ENCODE data around the gene TPSAB1. TPM values are rescaled to one million over a fixed set of nuclear protein-coding genes. Genes with fewer than 3 reads are reported as not detected.

TPSAB1 gene
- total RNA-seq, 1 donor from 2014 or later, result 103 TPM

- Histone ChIP-seq H3K4me3 (no peak overlapping the region), H3K27me3 (ENCODE audit: low read depth) (peaks cover 62% of the 10 kb centered on the region), H3K36me3 (no peaks in the 10 kb centered on the region), H3K9me3 (no peaks in the 10 kb centered on the region), H3K27ac (no peak overlapping the region), H3K4me1 (no peaks in the 10 kb centered on the region)
- no peak for ATAC-seq
- TF ChIP-seq, protein P1, sequence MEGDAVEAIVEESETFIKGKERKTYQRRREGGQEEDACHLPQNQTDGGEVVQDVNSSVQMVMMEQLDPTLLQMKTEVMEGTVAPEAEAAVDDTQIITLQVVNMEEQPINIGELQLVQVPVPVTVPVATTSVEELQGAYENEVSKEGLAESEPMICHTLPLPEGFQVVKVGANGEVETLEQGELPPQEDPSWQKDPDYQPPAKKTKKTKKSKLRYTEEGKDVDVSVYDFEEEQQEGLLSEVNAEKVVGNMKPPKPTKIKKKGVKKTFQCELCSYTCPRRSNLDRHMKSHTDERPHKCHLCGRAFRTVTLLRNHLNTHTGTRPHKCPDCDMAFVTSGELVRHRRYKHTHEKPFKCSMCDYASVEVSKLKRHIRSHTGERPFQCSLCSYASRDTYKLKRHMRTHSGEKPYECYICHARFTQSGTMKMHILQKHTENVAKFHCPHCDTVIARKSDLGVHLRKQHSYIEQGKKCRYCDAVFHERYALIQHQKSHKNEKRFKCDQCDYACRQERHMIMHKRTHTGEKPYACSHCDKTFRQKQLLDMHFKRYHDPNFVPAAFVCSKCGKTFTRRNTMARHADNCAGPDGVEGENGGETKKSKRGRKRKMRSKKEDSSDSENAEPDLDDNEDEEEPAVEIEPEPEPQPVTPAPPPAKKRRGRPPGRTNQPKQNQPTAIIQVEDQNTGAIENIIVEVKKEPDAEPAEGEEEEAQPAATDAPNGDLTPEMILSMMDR (IDR thresholded peaks at IDR 0.05), result no peak
- intact Hi-C loops (cut with DNase I), result no loop called here
- no peak for DNase-seq
These were observed 18.6 kb downstream of the TPSAB1 start for GRCh38 chr16:1258906-1259759.

DNA sequence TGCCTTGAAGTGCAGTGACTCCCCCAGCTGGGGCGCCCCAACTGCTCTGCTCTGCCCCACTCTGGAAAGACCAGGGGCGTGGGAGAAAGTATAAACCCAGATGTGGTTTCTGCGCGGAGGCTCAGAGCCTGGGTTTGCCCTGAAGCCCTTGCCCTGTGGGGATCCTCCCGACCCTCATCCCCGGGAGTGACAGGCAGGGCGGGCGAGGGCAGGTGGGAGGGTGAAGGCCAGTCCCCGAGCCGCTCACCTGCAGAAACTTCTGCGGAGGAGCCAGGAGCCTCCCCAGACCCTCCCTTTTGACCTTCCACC, 19.2 kb downstream of the TPSAB1 start:
- Histone ChIP-seq H3K9me3 (no peaks in the 10 kb centered on the region), H3K27me3 (ENCODE audit: low read depth) (peaks cover 62% of the 10 kb centered on the region), H3K4me3 (no peak overlapping the region), H3K36me3 (no peaks in the 10 kb centered on the region), H3K4me1 (no peaks in the 10 kb centered on the region), H3K27ac (no peak overlapping the region)
- ATAC-seq, result no peak
- TF ChIP-seq, protein P1 (IDR thresholded peaks at IDR 0.05), result no peak
- DNase-seq, result no peak
- intact Hi-C loops (cut with DNase I), result no loop called here

DNA sequence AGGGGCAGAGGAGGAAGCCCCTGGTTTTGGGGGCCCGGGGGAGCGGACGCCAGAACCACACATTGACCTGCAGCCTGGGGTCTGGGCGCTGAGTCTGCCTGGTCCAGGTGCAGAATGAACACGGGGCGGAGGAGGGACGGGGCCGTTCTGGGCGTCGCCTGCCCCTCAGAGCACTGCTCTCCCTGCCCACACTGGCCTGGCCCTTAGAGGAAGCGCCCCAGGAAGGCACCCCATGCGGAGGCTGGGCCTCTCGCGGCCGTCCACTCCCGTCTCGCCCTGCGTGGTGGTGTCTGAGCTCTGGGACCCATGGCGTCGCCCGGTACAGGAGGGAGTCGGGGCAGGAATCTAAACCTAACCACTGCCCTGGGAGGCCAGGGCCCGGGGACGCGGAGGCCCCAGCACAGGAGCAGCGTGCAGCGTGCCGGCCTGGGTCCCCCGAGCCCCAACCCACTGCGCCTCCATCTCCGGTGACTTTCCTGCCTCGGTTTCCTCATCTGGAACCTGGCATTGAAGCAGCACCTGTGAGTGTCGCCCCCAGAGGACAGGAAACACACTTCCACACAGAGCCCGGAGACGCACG, 19.7 kb downstream of the TPSAB1 start:
- intact Hi-C loops (cut with DNase I), result no loop called here
- no peaks in the 10 kb centered on the region for H3K4me1 ChIP-seq
- H3K27ac ChIP-seq, result no peak overlapping the region
- H3K36me3 ChIP-seq, result no peaks in the 10 kb centered on the region
- H3K9me3 ChIP-seq, result no peaks in the 10 kb centered on the region
- TF ChIP-seq, protein P1 (IDR thresholded peaks at IDR 0.05), result no peak
- peaks cover 62% of the 10 kb centered on the region for H3K27me3 ChIP-seq (ENCODE audit: low read depth)
- H3K4me3 ChIP-seq, result no peak overlapping the region
- no peak for ATAC-seq
- DNase-seq, result no peak

GRCh38 chr16:1261131-1261892, 20.8 kb downstream of the TPSAB1 start:
- H3K4me3 ChIP-seq, result no peak overlapping the region
- H3K27ac ChIP-seq, result no peak overlapping the region
- peaks cover 62% of the 10 kb centered on the region for H3K27me3 ChIP-seq (ENCODE audit: low read depth)
- no peaks in the 10 kb centered on the region for H3K4me1 ChIP-seq
- intact Hi-C loops (cut with DNase I), result no loop called here
- H3K9me3 ChIP-seq, result no peaks in the 10 kb centered on the region
- no peaks in the 10 kb centered on the region for H3K36me3 ChIP-seq
- TF ChIP-seq, protein P1 (IDR thresholded peaks at IDR 0.05), result no peak
- no peak for ATAC-seq
- DNase-seq, result no peak

DNA sequence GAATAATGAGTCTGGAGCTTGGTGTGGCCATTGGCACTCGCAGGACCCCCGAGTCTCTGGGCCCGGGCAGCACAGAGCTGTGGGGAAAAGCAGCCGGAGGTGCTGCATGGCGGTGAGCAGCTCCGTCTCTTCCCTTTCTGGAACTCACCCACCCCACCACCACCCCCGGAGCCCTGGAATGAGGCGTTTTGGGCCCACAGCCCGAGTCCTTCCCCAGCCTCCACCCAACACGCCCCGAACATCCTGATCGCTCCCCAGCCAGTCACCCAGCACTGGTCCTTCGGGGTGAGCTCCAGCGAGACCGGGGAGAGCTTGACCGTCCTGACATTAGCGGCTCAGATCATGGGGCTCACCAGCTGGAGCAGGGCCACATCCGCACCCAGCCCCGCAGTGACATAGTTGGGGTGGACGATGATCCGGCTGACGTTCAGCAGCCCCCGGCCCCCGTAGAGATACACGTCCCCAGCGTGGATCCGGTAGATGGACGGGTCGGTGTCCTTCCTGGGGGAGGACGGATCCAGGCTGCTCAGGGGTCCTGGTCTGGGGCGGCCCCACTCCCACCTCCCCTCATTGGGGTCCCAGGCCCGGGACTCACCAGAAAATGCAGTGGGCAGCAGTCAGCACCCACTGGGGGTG, 21.8 kb downstream of the TPSAB1 start:
- DNase-seq (no peak), ATAC-seq (no peak)
- Histone ChIP-seq H3K27ac (no peak overlapping the region), H3K36me3 (no peaks in the 10 kb centered on the region), H3K9me3 (no peaks in the 10 kb centered on the region), H3K4me1 (no peaks in the 10 kb centered on the region), H3K27me3 (ENCODE audit: low read depth) (peaks cover 58% of the 10 kb centered on the region), H3K4me3 (no peak overlapping the region)
- TF ChIP-seq, protein P1 (IDR thresholded peaks at IDR 0.05), result no peak
- intact Hi-C loops (cut with DNase I), result no loop called here
